GM21423 (cell line): Measurements from ENCODE around the gene ERGIC1.
"Not testable (repeated sequence)": the region's sequence is repeated elsewhere in the genome, so short reads cannot be mapped to it uniquely, and the experiment has no call there.

Experiments used
- ATAC-seq: cut with Tn5 transposase; IDR thresholded peaks from one replicate; pipeline ENCODE4 v1.9.1; 2021; ENCODE audit warnings: mild to moderate bottlenecking, moderate library complexity; ENCODE audit not compliant: unreplicated experiment

Gene ERGIC1

DNA sequence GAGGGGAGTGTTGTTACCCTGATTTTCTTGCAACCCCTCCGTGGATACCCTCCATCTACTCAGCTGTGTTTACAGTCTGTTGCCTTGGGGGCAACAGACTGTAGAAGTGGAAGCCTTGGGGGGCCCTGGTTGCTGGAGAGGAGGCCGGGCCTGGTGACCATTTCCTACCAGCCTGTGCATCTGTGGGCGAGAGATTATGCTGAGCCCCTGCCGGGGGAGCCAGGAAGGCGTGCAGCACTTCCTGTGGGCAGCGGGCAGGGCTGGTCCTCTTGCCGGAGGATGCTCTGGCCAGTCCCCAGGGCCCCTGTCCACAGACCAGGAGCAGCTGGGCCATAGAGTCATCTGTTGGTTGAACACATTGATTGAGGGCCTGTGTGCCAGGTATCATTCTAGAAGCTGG, 11.1 kb downstream of the ERGIC1 start:
- ATAC-seq: no peak

GRCh38 chr5:172845576-172845975, 11.5 kb downstream of the ERGIC1 start:
- ATAC-seq: no peak

DNA sequence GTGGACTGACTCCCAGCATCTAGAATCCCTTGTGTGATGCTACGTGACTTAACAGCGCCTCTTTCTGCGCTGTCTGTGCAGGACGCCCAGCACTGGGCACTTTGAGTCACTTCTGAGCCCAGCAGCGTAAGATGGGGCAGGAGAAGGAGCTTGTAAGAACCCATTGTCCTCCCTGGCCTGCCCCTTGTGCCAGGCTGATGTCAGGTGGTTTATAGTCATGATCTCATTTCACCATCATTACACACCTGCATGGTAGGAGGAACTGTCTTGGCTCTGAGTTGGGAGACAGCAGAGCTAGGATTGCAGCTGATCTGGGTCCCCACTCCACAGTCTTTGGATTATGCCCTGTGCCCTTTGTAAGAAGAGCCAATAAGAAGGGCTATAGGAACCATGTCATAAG, 12.2 kb downstream of the ERGIC1 start:
- ATAC-seq: no peak

- ATAC-seq: no peak
Observed at GRCh38 chr5:172846677-172847076, 12.6 kb downstream of the ERGIC1 start.

- not testable (repeated sequence) for ATAC-seq
Observed at GRCh38 chr5:172847584-172847983, 13.5 kb downstream of the ERGIC1 start.

DNA sequence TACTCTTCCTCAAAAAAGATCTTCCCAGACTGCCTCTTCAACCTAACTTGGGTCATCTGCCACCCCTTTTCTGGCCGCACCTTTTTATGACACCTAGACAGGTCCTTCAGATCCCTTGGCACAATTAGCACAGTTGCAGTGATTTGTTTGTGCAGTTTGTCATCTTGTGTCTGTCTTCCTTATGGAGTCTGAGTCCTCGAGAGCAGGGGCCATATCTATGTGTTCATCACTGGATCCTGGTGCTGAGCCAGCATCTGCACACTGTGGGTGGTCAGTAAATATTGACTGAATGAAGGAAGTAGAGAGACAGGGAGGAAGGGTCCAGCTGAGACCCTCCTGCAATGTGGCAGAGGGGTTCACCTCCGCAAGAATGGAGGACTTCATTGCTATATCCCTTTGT, 14.4 kb downstream of the ERGIC1 start:
- no peak for ATAC-seq

DNA sequence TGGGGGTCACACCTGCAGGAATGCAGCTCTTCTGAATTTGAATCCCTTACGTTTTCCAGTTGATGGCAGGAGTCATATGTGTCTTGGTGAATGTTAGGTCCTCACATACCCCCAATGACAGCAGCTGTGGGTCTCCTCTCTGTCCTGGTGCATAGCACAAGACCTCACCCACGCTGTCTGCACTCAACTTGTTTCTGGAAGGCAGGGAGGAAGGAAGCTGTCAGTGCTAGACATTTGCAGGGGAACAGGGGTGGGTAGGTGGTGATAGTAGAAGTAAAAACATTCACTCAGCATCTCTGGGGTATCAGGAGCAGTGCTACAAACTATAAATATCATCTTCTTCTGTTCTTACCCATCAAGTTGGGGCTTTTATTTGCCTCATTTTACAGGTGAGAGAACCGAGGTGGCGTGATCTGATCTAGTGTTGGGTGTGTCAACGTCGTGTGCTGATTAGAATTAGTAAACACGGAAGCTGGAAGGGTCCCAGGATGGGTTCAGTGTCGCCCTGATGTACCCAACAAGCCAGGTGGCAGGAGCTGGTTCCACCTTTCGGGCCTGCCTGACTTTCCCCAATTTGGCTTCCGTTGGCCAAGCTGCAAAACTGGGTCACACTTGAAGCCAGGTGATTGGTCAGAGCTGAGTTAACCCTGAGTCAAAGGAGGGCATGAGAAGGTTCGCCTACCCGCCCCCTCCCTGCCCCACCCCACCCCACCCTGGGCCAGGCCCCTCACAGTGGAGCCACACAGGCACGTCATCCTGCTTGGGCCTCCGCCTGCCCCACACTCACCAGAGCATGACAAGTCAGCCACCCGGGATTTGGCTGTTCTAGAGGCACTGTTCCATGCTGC, 15.8 kb downstream of the ERGIC1 start:
- peak; percentile 72 for ATAC-seq

GRCh38 chr5:172850454-172850797, 16.4 kb downstream of the ERGIC1 start:
- no peak for ATAC-seq

DNA sequence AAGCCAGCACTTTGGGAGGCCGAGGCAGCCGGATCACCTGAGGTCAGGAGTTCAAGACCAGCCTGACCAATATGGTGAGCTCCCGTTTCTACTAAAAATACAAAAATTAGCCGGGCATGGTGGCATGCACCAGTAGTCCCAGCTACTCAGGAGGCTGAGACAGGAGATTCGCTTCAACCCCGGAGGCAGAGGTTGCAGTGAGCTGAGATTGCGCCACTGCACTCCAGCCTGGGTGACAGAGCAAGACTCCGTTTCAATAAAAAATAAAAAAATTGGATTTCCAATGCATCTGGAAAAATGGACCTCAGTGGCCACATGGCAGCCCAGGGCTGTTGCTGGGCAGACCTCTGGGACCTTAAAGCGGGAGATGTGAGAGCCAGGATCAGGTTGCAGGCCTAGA, 17.2 kb downstream of the ERGIC1 start:
- ATAC-seq: not testable (repeated sequence)

GRCh38 chr5:172852490-172853354, 18.7 kb downstream of the ERGIC1 start:
- no peak for ATAC-seq

DNA sequence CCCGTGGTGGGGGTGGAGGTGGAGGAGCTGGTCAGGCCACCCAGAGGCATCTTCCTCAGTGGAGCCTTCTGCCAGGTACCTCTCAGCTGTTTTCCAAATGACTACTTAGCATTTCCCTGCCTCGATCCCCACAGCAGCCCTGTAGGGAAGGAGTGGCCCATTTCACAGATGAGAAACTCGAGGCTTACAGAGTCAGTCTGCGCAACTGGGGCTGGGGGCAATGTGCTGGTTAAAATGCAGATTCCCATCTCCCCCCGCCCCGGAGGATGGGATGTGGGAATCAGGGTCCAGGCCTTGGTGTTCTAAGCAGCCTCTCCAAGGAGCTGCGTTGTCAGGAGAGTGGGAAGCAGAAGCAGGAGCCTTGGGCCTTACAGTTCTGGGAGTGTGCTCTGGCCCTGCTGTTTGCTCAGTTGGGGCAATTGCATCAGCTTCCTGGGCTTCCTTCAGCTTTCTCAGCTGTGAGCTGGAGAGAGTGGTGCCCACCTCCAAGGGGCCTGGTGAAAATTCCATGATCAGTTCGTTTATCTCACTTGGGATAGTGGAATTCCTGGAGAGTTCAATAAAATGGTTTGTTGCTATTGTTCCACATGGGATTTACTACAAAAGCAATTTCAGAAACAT, 19.4 kb downstream of the ERGIC1 start:
- no peak for ATAC-seq

- ATAC-seq: no peak
Observed at GRCh38 chr5:172854451-172854871, 20.4 kb downstream of the ERGIC1 start.

DNA sequence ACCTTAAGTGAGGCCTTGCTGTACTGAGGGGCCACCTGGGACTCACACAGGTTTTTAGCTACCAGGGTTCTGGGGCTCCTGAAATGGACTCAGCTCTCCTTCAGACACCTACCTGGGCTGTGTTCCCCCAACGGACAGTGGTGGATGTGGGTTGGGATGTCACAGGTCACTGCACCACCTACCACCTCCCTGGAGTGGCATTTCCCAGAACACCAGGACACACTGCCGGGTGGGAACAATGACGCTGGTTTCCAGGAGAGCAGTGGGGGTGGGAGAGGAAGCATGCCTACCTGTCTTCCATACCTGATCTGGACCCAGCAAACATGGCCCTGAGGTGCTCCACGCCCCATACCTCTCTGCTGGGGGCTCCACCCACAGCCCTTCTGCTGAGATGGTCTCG, 20.9 kb downstream of the ERGIC1 start:
- ATAC-seq: no peak

DNA sequence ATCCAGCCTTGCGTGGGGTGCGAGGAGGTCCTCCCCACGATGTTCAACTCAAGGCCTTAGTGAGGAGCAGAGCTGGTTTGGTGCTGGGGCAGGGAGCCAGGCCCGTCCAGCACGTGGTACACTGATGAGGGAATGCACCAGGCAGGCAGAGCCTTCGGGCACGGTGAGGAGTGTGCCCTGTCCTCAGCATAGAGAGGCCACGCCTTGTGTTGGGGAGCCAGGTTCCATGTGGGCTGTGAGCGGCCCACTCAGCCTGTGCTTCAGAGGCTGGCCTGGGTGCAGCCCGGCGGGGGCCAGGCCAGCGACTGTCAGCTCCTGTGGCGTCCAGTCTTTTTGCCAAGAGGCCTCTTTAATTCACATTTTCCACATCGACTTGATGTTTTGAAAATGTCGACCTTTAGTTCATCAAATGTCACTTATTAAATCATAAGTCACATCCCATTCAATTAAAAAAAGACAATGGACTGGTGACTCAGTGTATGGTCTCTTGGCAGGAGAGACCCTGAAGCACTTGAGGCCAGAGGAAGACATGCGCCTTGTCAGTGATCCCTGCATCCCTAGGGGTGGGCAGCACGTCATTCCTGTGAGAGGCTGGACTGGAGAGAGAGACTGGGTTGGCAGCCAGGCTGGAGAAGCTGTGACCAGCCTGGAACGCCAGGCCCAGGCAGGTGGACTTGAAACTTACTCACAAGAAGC, 21.7 kb downstream of the ERGIC1 start:
- no peak for ATAC-seq

- no peak for ATAC-seq
Observed at GRCh38 chr5:172856336-172856735, 22.3 kb downstream of the ERGIC1 start.

DNA sequence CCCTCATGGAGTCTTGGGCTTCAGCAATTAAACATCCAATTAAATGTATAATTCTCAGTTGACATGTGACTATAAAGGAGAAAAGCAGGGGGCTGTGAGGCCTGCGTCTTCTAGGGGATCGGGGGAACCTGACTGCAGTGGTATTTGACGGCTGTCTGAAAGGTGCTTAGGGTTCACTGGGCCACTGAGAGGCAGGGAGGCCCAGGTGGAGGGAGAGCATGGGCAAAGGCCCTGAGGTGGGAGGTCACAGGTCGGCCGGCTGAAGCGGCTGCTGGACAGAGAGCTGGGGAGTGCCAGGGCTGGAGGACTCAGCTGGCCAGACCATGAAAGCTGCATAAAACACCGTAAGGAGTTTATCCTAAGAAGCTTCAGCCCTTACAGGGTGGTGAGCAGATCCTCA, 23.9 kb downstream of the ERGIC1 start:
- no peak for ATAC-seq

GRCh38 chr5:172858511-172858989, 24.5 kb downstream of the ERGIC1 start:
- no peak for ATAC-seq

GRCh38 chr5:172858990-172859811, 25.1 kb downstream of the ERGIC1 start:
- ATAC-seq: no peak

- no peak for ATAC-seq
Observed at GRCh38 chr5:172859966-172860365, 25.9 kb downstream of the ERGIC1 start.
